BE2C (cell line): ENCODE results near the gene PTPN6.

Experiments
- DNase-seq: peaks from one replicate; pipeline ENCODE4 v3.0.0-alpha.2; 2020
- H3K27me3 ChIP-seq: fragments of 250-450 bp; sonication (Bioruptor Pico); 2 replicates; pipeline ENCODE4 v1.5.1; 2020; ENCODE audit warnings: mild to moderate bottlenecking
- H3K36me3 ChIP-seq: fragments of 250-450 bp; sonication (Bioruptor Pico); 2 replicates; pipeline ENCODE4 v1.5.1; 2020; ENCODE audit warnings: mild to moderate bottlenecking
- H3K4me1 ChIP-seq: fragments of 250-450 bp; sonication (Bioruptor Pico); 2 replicates; pipeline ENCODE4 v1.5.1; 2020
- H3K4me3 ChIP-seq: 2 replicates; pipeline ENCODE4 v1.5.1; 2011; ENCODE audit warnings: low read depth, low read length
- H3K9me3 ChIP-seq: fragments of 250-450 bp; sonication (Bioruptor Pico); 2 replicates; pipeline ENCODE4 v1.5.1; 2020
- TF ChIP-seq, protein P1 (sequence below): IDR thresholded peaks from 2 replicates; pipeline ENCODE4 v1.5.1; 2012; ENCODE audit warnings: mild to moderate bottlenecking, low read depth, low read length

PTPN6 gene

DNA sequence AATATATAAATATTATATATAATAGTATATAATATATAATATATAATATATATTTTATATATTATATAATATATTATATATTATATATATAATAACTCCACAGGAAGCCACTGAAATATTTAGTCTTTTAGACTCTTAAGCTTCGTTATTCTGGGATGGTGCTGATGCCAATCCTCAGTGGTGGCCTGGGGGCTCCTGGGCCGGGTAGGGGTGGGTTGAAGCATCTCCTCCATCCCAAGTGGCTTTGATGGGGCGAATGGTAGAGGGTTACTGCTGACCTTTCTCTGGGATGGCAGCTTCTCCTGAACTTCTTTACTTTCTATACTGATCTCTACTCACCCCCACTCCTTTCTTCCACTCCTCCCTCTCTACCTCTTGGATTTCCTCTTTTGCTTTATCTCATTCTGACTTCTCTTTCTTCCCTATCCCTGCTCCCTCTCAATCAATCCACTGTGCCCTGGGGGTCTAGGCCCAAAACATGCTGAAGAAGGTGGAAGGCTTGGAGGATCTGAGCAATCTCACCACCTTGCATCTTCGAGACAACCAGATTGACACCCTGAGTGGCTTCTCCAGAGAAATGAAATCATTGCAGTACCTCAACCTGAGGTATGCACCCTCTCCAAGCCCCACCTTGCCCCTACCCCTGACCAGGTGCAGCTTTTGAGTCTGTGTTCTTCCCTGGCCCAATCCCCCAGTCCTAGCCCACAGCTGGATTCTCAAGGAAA, 41.6 kb upstream of the PTPN6 start:
- Histone ChIP-seq H3K4me1 (peaks cover 3% of the 10 kb centered on the region; the same call in 1 of the 2 replicates), H3K36me3 (no peaks in the 10 kb centered on the region), H3K9me3 (no peaks in the 10 kb centered on the region), H3K4me3 (no peak overlapping the region), H3K27me3 (no peaks in the 10 kb centered on the region)
- DNase-seq, result no peak
- TF ChIP-seq, protein P1, sequence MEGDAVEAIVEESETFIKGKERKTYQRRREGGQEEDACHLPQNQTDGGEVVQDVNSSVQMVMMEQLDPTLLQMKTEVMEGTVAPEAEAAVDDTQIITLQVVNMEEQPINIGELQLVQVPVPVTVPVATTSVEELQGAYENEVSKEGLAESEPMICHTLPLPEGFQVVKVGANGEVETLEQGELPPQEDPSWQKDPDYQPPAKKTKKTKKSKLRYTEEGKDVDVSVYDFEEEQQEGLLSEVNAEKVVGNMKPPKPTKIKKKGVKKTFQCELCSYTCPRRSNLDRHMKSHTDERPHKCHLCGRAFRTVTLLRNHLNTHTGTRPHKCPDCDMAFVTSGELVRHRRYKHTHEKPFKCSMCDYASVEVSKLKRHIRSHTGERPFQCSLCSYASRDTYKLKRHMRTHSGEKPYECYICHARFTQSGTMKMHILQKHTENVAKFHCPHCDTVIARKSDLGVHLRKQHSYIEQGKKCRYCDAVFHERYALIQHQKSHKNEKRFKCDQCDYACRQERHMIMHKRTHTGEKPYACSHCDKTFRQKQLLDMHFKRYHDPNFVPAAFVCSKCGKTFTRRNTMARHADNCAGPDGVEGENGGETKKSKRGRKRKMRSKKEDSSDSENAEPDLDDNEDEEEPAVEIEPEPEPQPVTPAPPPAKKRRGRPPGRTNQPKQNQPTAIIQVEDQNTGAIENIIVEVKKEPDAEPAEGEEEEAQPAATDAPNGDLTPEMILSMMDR, result no peak

DNA sequence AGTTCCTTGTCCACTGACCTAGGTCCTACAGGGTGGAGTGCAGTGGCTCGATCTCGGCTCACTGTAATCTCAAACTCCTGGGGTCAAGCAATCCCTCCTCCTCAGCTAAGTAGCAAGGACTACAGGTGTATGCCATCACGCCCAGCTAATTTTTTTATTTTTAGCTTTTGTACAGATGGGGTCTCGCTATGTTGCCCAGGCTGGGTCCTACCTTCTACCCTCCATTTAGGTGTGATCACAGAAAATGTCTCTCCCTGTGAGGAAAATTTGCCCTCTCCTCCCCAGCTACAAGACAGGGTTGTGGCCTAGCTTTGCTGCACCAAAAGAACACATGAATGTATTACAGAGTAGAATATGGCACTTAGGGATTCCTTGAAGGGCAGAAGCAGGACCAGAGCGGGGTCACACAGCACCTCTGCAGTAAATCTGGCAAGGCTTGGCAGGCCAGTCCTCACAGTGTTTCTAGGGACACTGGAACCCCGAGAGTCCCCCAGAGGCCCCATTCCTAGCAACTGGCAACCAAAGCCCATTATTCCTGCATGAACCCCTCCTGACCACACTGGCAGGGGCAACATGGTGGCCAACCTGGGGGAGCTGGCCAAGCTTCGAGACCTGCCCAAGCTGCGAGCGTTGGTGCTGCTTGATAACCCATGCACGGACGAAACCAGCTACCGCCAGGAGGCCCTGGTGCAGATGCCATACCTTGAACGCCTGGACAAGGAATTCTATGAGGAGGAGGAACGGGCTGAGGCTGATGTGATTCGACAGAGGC, 38.8 kb upstream of the PTPN6 start:
- Histone ChIP-seq H3K4me1 (peaks cover 3% of the 10 kb centered on the region; the same call in 1 of the 2 replicates), H3K4me3 (no peak overlapping the region), H3K9me3 (no peaks in the 10 kb centered on the region), H3K36me3 (peaks cover 12% of the 10 kb centered on the region), H3K27me3 (no peaks in the 10 kb centered on the region)
- no peak for DNase-seq
- TF ChIP-seq, protein P1, result no peak

DNA sequence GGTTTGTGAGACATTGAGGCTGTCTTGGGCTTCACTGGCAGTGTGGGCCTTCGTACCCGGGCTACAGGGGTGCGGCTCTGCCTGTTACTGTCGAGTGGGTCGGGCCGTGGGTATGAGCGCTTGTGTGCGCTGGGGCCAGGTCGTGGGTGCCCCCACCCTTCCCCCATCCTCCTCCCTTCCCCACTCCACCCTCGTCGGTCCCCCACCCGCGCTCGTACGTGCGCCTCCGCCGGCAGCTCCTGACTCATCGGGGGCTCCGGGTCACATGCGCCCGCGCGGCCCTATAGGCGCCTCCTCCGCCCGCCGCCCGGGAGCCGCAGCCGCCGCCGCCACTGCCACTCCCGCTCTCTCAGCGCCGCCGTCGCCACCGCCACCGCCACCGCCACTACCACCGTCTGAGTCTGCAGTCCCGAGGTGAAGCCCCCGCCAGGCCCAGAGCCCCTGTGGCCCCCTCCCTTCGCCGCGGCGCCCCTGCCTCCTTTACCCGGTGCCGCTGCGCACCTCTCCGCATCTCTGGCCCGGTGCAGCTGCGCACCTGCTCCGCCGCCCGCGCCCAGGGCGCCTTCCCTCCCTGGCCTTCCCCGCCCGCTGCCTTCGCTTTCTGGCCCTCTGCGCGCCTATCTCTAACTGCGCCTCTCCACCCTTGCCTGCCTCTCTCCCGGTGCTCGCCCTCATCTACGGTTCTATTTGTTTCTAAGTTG, 36.8 kb upstream of the PTPN6 start, which contains the start of gene ENO2:
TSS of gene ENO2 (plus strand) at position 335 of the 701 bp plus-strand sequence. CDS start 1,253 bp downstream, outside the sequence.
- TF ChIP-seq, protein P1, result no peak
- DNase-seq, result peak; percentile 85
- no peaks in the 10 kb centered on the region for H3K27me3 ChIP-seq

DNA sequence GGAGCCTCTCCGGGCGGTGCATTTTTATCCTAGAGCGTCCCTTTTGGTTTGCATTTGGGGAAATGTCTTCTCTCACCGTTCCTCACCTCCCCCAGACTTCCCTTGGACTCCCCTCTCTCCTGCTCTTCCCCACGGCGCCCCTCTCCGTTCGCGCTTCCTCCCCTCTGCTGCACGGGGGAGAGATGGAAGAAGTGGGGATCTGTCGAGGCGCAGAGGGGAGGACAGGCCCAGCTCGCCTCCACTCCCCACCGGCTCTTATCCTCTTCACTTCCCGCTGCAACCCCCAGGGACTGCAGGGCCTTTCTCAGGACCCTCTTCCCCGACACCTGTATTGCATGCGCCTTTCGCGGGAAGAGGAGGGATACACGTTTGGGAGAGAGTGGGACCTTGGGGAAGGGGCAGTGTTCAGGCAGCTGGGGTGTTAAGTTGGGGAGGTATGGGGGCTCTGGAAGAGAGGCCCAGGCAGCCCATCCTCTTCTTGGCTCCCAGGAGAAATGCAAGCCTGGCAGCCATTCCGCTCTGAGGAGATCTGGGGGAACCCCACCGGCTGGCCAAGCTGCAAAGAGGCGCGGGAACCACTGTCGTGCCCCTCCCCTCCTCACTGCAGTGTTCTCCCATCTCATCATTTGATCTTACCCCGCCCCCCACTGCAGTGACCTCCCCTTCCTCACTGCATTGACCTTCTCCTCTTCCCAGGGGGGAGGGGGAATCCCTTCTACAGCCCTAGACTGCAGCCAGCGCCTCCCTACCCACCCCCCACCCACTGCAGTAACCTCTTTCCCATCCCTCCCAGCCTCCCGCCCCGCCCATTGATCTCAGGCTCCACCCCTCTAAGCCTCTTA, 36.0 kb upstream of the PTPN6 start:
- Histone ChIP-seq H3K27me3 (no peaks in the 10 kb centered on the region), H3K4me1 (peaks cover 3% of the 10 kb centered on the region; the same call in 1 of the 2 replicates), H3K36me3 (peaks cover 27% of the 10 kb centered on the region), H3K9me3 (no peaks in the 10 kb centered on the region), H3K4me3 (peak overlapping the region; percentile 90)
- TF ChIP-seq, protein P1, result no peak
- DNase-seq, result peak; percentile 79

More for the DNA sequence above, 36.8 kb upstream of the PTPN6 start, which contains the start of gene ENO2:
- Histone ChIP-seq H3K36me3 (peaks cover 21% of the 10 kb centered on the region), H3K4me3 (peak within 1 kb of the TSS; percentile 90), H3K9me3 (no peaks in the 10 kb centered on the region), H3K4me1 (peaks cover 3% of the 10 kb centered on the region; the same call in 1 of the 2 replicates)

DNA sequence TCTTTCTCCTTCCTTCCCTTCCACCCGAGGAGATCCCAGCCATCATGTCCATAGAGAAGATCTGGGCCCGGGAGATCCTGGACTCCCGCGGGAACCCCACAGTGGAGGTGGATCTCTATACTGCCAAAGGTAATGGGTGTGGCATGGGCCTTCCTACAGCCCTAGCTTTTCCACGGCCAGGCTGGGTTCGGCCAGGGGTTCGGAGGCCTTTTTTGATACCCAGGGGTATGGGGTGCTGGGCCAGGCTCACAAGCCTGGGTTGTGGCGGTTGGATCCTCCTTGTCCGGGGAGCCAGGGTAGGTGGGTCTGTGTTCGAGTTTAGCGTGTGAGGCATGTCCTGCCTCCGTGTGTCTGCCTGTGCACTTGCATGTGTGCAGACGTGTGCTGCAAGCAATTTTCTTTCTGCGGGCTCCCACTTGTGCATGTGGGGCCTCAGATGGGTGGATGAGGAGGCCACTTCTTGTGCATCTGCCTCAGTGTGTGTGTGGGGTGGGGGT, 35.3 kb upstream of the PTPN6 start:
- no peaks in the 10 kb centered on the region for H3K9me3 ChIP-seq
- H3K4me1 ChIP-seq, result peaks cover 3% of the 10 kb centered on the region; the same call in 1 of the 2 replicates
- H3K27me3 ChIP-seq, result no peaks in the 10 kb centered on the region
- peak overlapping the region; percentile 90 for H3K4me3 ChIP-seq
- H3K36me3 ChIP-seq, result peaks cover 27% of the 10 kb centered on the region
- TF ChIP-seq, protein P1, result no peak
- no peak for DNase-seq
